ENCODE results near the gene REXO1. TPM values are rescaled to one million over a fixed set of nuclear protein-coding genes. Genes with fewer than 3 reads are reported as not detected.
A peak's percentile ranks its signal among the peaks of the same experiment; 100 is the strongest.

REXO1 gene
- total and polyA plus RNA-seq, 2 of the 8 experiments (the other 6 are each of a cell fraction or from before 2014, with no cell fraction given): 42.4 to 44.3 TPM

- Histone ChIP-seq H4K91ac (replicated peaks; ENCODE audit: insufficient read length, low read length) (no peak overlapping the region), H3K4ac (replicated peaks; ENCODE audit: insufficient read length, low read depth, low read length) (no peak overlapping the region), H2AK5ac (ENCODE audit: low read depth, low read length) (no peak overlapping the region), H2BK5ac (ENCODE audit: low read depth, low read length) (no peak overlapping the region), H3K4me1 (replicated peaks in 1 of 4; ENCODE audit: control insufficient read depth in 3 of 4, insufficient read depth in 4 of 4, low read length in 3 of 4) (peaks cover 0 to 20% (median 7%) of the 10 kb centered on the region in 4 experiments; a peak in 6 of 7 replicates), H3K23me2 (ENCODE audit: low read depth, low read length) (peaks cover 9% of the 10 kb centered on the region; the same call in 1 of the 2 replicates), H3K27ac (ENCODE audit: low read depth, low read length) (no peak overlapping the region), H3K9ac (replicated peaks in 1 of 4; ENCODE audit: extremely low read depth in 1 of 4, low read depth in 3 of 4, low read length in 3 of 4) (no peak overlapping the region), H3K4me2 (ENCODE audit: insufficient read depth in 1 of 2, low read depth in 2 of 2, low read length in 2 of 2) (no peak overlapping the region), H2AFZ (ENCODE audit: low read length) (no peak overlapping the region), H2BK12ac (ENCODE audit: low read depth, low read length) (0 out of 2 replicates have a peak overlapping the region, but pooled peaks have one; percentile 27), H3K56ac (replicated peaks; ENCODE audit: insufficient read length, low read depth, low read length) (no peak overlapping the region), H3K27me3 (replicated peaks in 1 of 4; ENCODE audit: control insufficient read depth in 3 of 4, extremely low read depth in 1 of 4, insufficient read depth in 3 of 4, low read length in 3 of 4) (peaks cover 56 to 74% (median 68%) of the 10 kb centered on the region in 4 experiments), H4K8ac (ENCODE audit: extremely low read depth, insufficient read depth, low read length) (0 out of 2 replicates have a peak overlapping the region, but pooled peaks have one; percentile 81), H3K14ac (ENCODE audit: insufficient read length) (no peak overlapping the region), H2BK20ac (ENCODE audit: low read length) (no peak overlapping the region), H2BK120ac (replicated peaks; ENCODE audit: low read depth, low read length) (no peak overlapping the region), H3K79me1 (ENCODE audit: low read depth, low read length) (no peaks in the 10 kb centered on the region), H3K23ac (ENCODE audit: insufficient read length) (no peak overlapping the region), H3K9me3 (ENCODE audit: insufficient read depth in 2 of 2, low read depth in 1 of 2, low read length in 1 of 2) (peaks cover 7 to 9% of the 10 kb centered on the region in 2 experiments; a peak in 3 of 4 replicates), H3K4me3 (ENCODE audit: extremely low read depth in 1 of 4, insufficient read depth in 2 of 4, low read depth in 3 of 4, low read length in 4 of 4) (no peak overlapping the region), H4K20me1 (replicated peaks in 1 of 2; ENCODE audit: control insufficient read depth in 1 of 2, insufficient read depth in 2 of 2, low read length in 2 of 2) (peaks cover 3 to 20% of the 10 kb centered on the region in 2 experiments), H3K79me2 (ENCODE audit: control insufficient read depth in 1 of 2, insufficient read depth in 2 of 2, low read length in 2 of 2) (no peaks in the 10 kb centered on the region), H2BK15ac (ENCODE audit: low read length) (peak overlapping the region; percentile 55; the same call in 1 of the 2 replicates), H3K18ac (ENCODE audit: extremely low read depth, low read length) (no peak overlapping the region; the same call in 1 of the 2 replicates), H4K5ac (ENCODE audit: insufficient read length, low read depth, low read length) (no peak overlapping the region), H3K36me3 (ENCODE audit: control insufficient read depth in 2 of 4, insufficient read depth in 4 of 4, low read length in 3 of 4) (no peaks in the 10 kb centered on the region)
- FAIRE-seq (no peak), DNase-seq (ENCODE audit: low read depth in 1 of 2, low spot score in 2 of 2) (peak in 1 of 2 experiments; percentile 95)
- 13% methylated on average over 21 of the region's 21 CpGs; no CpG with 5 or more reads in 1 of the 2 experiments for WGBS, 2 experiments (ENCODE audit: extremely low coverage in 1 of 2, insufficient coverage in 1 of 2, insufficient read length in 1 of 2, insufficient replicate concordance in 2 of 2, low coverage in 1 of 2, low lambda C conversion rate in 2 of 2, missing lambda C conversion rate in 1 of 2)
- POLR2A ChIA-PET (ENCODE audit: partially characterized antibody): interaction anchor here (0.8 to 4.4 kb wide), 3 partner anchors 11 to 30 kb away, joined by 3 to 14 read pairs (median 4); no protein-coding TSS in a partner anchor
- CTCF ChIA-PET (ENCODE audit: partially characterized antibody): interaction anchor here (0.6 to 4.9 kb wide), 38 partner anchors 9 to 1341 kb away, joined by 3 to 97 read pairs (median 4); no protein-coding TSS in a partner anchor
- TF ChIP-seq ATF3 (IDR thresholded peaks at IDR 0.05; ENCODE audit: insufficient read depth, low read depth, low read length) (no peak), POLR2AphosphoS5 (IDR thresholded peaks at IDR 0.05; ENCODE audit: low read depth, low read length) (no peak), USF2 (IDR thresholded peaks at IDR 0.05; ENCODE audit: low read length) (no peak), TAF7 (optimal IDR thresholded peaks at IDR 0.05; ENCODE audit: borderline replicate concordance, low read depth, low read length) (peak; percentile 17), KDM5A (IDR thresholded peaks at IDR 0.05; ENCODE audit: low read length) (no peak), RAD21 (IDR thresholded peaks at IDR 0.05 in 1 of 2, conservative IDR thresholded peaks at IDR 0.05 in 1 of 2; ENCODE audit: low read depth in 2 of 2, low read length in 2 of 2) (peak; percentile 75), SRF (IDR thresholded peaks at IDR 0.05; ENCODE audit: low read depth, low read length) (no peak), RXRA (IDR thresholded peaks at IDR 0.05; ENCODE audit: insufficient read depth, low read depth, low read length) (no peak), JUND (IDR thresholded peaks at IDR 0.05; ENCODE audit: low read length) (no peak), MAX (IDR thresholded peaks at IDR 0.05) (0 out of 2 replicates have a peak, but pooled peaks have one; percentile 22)
Measured at GRCh38 chr19:1767464-1767933, 80.8 kb downstream of the REXO1 start.

Data from H1 (cell line).